Measurements from ENCODE around the gene NAALADL2.

DNA sequence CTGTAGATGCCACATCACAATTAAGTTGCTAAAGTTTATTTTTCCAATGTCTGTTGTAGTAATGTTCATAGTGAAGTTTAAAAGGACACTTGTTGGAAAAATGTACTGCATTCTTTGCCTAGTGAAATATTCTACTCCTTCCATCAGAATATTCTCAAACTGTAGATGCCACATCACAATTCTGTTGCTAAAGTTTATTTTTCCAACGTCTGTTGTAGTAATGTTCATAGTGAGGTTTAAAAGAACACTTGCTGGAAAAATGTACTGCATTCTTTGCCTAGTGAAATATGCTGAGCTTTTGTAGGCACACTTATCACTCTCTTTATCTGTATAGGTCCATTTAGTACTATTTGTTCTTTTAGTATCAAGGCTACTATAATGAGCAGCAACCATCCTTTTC, 836.1 kb downstream of the NAALADL2 start:
- TF ChIP-seq ZNF274 (IDR thresholded peaks at IDR 0.05; ENCODE audit: borderline replicate concordance, low read depth, low read length) (no peak), E2F3 (CRISPR knock-in tag; IDR thresholded peaks at IDR 0.05) (no peak), ZNF280B (CRISPR knock-in tag; IDR thresholded peaks at IDR 0.05) (no peak), SP2 (IDR thresholded peaks at IDR 0.05; ENCODE audit: extremely low read depth, low read depth, low read length, poor library complexity, severe bottlenecking) (no peak), CREB3L1 (IDR thresholded peaks at IDR 0.05; ENCODE audit: borderline replicate concordance, low read depth) (no peak)
